ENCODE results near the gene MYL10. TPM values are rescaled to one million over a fixed set of nuclear protein-coding genes. Genes with fewer than 3 reads are reported as not detected.
A peak's percentile ranks its signal among the peaks of the same experiment; 100 is the strongest.

MYL10 gene
- total and polyA plus RNA-seq, 2 of the 8 experiments (the other 6 are each of a cell fraction or from before 2014, with no cell fraction given) = 0.18 TPM; not detected in 1

DNA sequence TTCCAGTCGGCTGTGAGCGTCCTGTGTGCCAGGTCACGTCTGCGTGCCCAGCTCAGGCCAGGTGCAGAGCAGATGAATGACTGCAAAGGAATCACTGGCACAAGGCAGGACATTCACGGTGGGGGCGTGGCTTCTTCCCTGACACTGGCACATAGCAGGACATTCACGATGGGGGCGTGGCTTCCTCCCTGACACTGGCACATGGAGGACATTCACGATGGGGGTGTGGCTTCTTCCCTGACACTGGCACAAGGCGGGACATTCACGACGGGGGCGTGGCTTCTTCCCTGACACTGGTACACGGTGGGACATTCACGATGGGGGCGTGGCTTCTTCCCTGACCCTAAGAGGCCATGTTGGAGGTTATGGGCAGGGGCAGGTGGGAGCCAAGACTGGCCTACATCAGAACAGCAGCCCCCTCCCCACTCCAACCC lies 64.3 kb downstream of the MYL10 start (continued):
- 0 out of 2 replicates have a peak, but pooled peaks have one; percentile 57 for TF ChIP-seq CREB1 (IDR thresholded peaks at IDR 0.05)
